SU-DHL-6 (cell line): ENCODE results near the gene PEAK3.

Source experiments
- EZH2phosphoT487 ChIP-seq: fragments of 200-600 bp; sonication (generic), shearing (Covaris generic); conservative IDR thresholded peaks from 2 replicates; pipeline ENCODE4 v1.6.1; 2018; ENCODE audit warnings: mild to moderate bottlenecking, antibody characterized with exemption, low read length, moderate library complexity, mixed read lengths
- TF ChIP-seq, protein P1 (sequence below): fragments of 200-600 bp; sonication (generic); IDR thresholded peaks from one replicate; pipeline ENCODE4 v1.5.1; 2017; ENCODE audit warnings: antibody characterized with exemption, mild to moderate bottlenecking, low read length, moderate library complexity; ENCODE audit not compliant: insufficient read depth, poor library complexity, severe bottlenecking

DNA sequence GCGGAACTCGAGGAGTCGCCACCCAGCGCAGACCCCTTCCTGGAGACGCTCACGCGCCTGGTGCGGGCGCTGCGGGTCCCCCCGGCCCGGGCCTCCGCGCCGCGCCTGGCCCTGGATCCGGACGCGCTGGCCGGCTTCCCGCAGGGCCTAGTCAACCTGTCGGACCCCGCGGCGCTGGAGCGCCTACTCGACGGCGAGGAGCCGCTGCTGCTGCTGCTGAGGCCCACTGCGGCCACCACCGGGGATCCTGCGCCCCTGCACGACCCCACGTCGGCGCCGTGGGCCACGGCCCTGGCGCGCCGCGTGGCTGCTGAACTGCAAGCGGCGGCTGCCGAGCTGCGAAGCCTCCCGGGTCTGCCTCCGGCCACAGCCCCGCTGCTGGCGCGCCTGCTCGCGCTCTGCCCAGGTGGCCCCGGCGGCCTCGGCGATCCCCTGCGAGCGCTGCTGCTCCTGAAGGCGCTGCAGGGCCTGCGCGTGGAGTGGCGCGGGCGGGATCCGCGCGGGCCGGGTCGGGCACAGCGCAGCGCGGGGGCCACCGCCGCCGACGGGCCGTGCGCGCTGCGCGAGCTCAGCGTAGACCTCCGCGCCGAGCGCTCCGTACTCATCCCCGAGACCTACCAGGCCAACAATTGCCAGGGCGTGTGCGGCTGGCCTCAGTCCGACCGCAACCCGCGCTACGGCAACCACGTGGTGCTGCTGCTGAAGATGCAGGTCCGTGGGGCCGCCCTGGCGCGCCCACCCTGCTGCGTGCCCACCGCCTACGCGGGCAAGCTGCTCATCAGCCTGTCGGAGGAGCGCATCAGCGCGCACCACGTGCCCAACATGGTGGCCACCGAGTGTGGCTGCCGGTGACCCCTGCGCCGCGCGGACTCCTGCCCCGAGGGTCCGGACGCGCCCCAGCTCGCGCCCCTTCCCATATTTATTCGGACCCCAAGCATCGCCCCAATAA lies 30.6 kb downstream of the PEAK3 start:
- TF ChIP-seq, protein P1, sequence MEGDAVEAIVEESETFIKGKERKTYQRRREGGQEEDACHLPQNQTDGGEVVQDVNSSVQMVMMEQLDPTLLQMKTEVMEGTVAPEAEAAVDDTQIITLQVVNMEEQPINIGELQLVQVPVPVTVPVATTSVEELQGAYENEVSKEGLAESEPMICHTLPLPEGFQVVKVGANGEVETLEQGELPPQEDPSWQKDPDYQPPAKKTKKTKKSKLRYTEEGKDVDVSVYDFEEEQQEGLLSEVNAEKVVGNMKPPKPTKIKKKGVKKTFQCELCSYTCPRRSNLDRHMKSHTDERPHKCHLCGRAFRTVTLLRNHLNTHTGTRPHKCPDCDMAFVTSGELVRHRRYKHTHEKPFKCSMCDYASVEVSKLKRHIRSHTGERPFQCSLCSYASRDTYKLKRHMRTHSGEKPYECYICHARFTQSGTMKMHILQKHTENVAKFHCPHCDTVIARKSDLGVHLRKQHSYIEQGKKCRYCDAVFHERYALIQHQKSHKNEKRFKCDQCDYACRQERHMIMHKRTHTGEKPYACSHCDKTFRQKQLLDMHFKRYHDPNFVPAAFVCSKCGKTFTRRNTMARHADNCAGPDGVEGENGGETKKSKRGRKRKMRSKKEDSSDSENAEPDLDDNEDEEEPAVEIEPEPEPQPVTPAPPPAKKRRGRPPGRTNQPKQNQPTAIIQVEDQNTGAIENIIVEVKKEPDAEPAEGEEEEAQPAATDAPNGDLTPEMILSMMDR: no peak
- no peak for TF ChIP-seq EZH2phosphoT487
